Ishikawa (cell line): ENCODE results near the gene KCNT1.

Experiments used
- CEBPB ChIP-seq: IDR thresholded peaks from 2 replicates; pipeline ENCODE4 v1.6.1; 2012
- EP300 ChIP-seq: IDR thresholded peaks from 2 replicates; pipeline ENCODE4 v1.6.1; 2012; ENCODE audit warnings: borderline replicate concordance
- FOXM1 ChIP-seq: IDR thresholded peaks from 2 replicates; pipeline ENCODE4 v1.6.1; 2012; ENCODE audit warnings: low read depth, borderline replicate concordance
- NFIC ChIP-seq: IDR thresholded peaks from 2 replicates; pipeline ENCODE4 v1.6.1; 2012
- REST ChIP-seq: IDR thresholded peaks from 2 replicates; pipeline ENCODE4 v1.6.1; 2012; ENCODE audit warnings: low read depth, mild to moderate bottlenecking
- TEAD4 ChIP-seq: IDR thresholded peaks from 2 replicates; pipeline ENCODE4 v1.6.1; 2012
- USF1 ChIP-seq: IDR thresholded peaks from 2 replicates; pipeline ENCODE4 v1.6.1; 2012
- TF ChIP-seq, protein P1 (sequence below): IDR thresholded peaks from 2 replicates; pipeline ENCODE4 v1.6.1; 2012

DNA sequence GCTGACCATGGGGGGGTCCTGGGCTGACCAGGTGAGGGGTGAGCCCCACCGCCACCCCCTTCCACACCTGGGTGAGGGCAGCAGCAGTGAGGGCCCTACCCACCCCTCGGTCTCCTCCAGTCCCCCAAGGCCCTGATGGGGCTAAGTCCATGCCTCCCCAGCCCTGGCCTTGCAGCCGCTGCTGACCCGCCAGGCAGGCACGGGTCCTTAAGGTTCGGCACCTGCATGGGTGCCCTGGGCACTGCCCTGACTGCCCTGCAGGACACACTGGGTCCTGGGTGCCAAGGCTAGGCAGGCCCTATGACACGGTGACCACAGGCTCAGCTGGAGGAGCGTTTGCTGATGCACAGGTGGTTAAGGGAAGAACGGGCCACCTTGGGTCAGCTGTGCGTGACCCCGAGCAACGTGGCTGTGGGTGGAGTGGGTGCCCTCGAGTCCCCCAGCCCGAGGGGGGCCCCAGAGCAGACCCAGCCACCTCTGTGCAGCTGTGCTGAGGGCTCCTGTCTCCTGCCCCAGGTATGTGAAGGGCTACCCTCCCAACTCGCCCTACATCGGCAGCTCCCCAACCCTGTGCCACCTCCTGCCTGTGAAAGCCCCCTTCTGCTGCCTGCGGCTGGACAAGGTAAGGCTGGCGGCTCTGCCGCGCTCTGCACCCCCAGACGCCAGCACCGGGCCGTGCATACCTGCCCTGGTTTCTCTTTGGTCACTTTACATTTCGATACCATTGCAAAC is 73.0 kb downstream of the KCNT1 start:
- no peak for TF ChIP-seq REST
- TF ChIP-seq, protein P1, sequence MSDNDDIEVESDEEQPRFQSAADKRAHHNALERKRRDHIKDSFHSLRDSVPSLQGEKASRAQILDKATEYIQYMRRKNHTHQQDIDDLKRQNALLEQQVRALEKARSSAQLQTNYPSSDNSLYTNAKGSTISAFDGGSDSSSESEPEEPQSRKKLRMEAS, result no peak
- no peak for TF ChIP-seq USF1
- no peak for TF ChIP-seq FOXM1
- TF ChIP-seq NFIC, result no peak
- TF ChIP-seq EP300, result no peak
- TF ChIP-seq CEBPB, result no peak
- TF ChIP-seq TEAD4, result no peak
